PC-3 (cell line): ENCODE results near the gene DOCK10. TPM values are rescaled to one million over a fixed set of nuclear protein-coding genes. Genes with fewer than 3 reads are reported as not detected.
A peak's percentile ranks its signal among the peaks of the same experiment; 100 is the strongest.

ENCODE experiments used
- ATAC-seq: fragments of 200-7000 bp; cut with Tn5 transposase; 2 replicates; pipeline ENCODE4 v1.9.1; 2020; ENCODE audit warnings: mild to moderate bottlenecking, moderate library complexity
- BruUV-seq: library from RNA; stranded (reverse); fragments of 400-500 nt; replicated peaks from 2 replicates; lab custom pipeline; 2021; lab: Mats Ljungman, UMichigan
- CTCF ChIA-PET: fragments of 300-600 bp; sonication (Branson Sonifier 250); formaldehyde crosslinking; loops from one replicate; lab custom pipeline; 2022; ENCODE audit warnings: antibody characterized with exemption; lab: Charles Lee
- POLR2A ChIA-PET: fragments of 300-600 bp; sonication (Branson Sonifier 250); formaldehyde crosslinking; loops from one replicate; lab custom pipeline; 2022; ENCODE audit warnings: antibody characterized with exemption; ENCODE audit not compliant: unreplicated experiment; lab: Charles Lee
- DNase-seq: peaks from one replicate; pipeline ENCODE4 v3.0.0-alpha.2; 2015
- H2AFZ ChIP-seq: fragments of 300-600 bp; sonication (generic); 2 replicates; pipeline ENCODE4 v1.6.0; 2016; ENCODE audit warnings: antibody characterized with exemption, low read length
- H3F3A ChIP-seq: fragments of 300-600 bp; sonication (generic); one replicate; pipeline ENCODE4 v1.6.0; 2017; ENCODE audit warnings: antibody characterized with exemption, low read length, control low read depth, mild to moderate bottlenecking; ENCODE audit not compliant: unreplicated experiment
- H3K27ac ChIP-seq: fragments of 300-600 bp; sonication (generic); 2 replicates; pipeline ENCODE4 v1.5.1; 2016; ENCODE audit warnings: mild to moderate bottlenecking, low read length
- H3K27me3 ChIP-seq: fragments of 300-600 bp; sonication (generic); 2 replicates; pipeline ENCODE4 v1.6.1; 2016; ENCODE audit warnings: low read length, mixed read lengths
- H3K36me3 ChIP-seq: fragments of 300-600 bp; sonication (generic); 2 replicates; pipeline ENCODE4 v1.6.1; 2016; ENCODE audit warnings: low read depth, mixed run types, low read length, mixed read lengths
- H3K4me1 ChIP-seq: fragments of 300-600 bp; sonication (generic); 2 replicates; pipeline ENCODE4 v1.5.1; 2016; ENCODE audit warnings: low read length; ENCODE audit not compliant: insufficient read depth
- H3K4me2 ChIP-seq: fragments of 300-600 bp; sonication (generic); 2 replicates; pipeline ENCODE4 v1.6.0; 2016; ENCODE audit warnings: low read length
- H3K4me3 ChIP-seq: fragments of 300-600 bp; sonication (generic); 2 replicates; pipeline ENCODE4 v1.5.1; 2016; ENCODE audit warnings: mild to moderate bottlenecking, low read length, mixed read lengths
- H3K79me2 ChIP-seq: fragments of 300-600 bp; sonication (generic); 2 replicates; pipeline ENCODE4 v1.6.1; 2017; ENCODE audit warnings: low read length, mixed read lengths
- H3K9ac ChIP-seq: fragments of 300-600 bp; sonication (generic); 2 replicates; pipeline ENCODE4 v1.6.0; 2016; ENCODE audit warnings: mild to moderate bottlenecking, low read length
- H3K9me2 ChIP-seq: fragments of 300-600 bp; sonication (generic); replicated peaks from 2 replicates; pipeline ENCODE4 v1.6.1; 2016; ENCODE audit warnings: mixed run types, low read length, mixed read lengths
- H3K9me3 ChIP-seq: fragments of 300-600 bp; sonication (generic); 2 replicates; pipeline ENCODE4 v1.6.1; 2016; ENCODE audit warnings: low read length, mixed read lengths
- H4K20me1 ChIP-seq: fragments of 300-600 bp; sonication (generic); 2 replicates; pipeline ENCODE4 v1.6.1; 2016; ENCODE audit warnings: low read length, mixed read lengths
- CTCF ChIP-seq: fragments of 300-600 bp; sonication (generic); conservative IDR thresholded peaks from 2 replicates; pipeline ENCODE4 v1.5.1; 2017; ENCODE audit warnings: antibody characterized with exemption, low read depth, mild to moderate bottlenecking, low read length
- EZH2 ChIP-seq: fragments of 300-600 bp; sonication (generic); IDR thresholded peaks from one replicate; pipeline ENCODE4 v1.6.1; 2017; ENCODE audit warnings: antibody characterized with exemption, mild to moderate bottlenecking, low read length; ENCODE audit not compliant: unreplicated experiment
- EZH2phosphoT487 ChIP-seq: fragments of 300-600 bp; sonication (generic); IDR thresholded peaks from 2 replicates; pipeline ENCODE4 v1.6.1; 2018; ENCODE audit warnings: mild to moderate bottlenecking, antibody characterized with exemption, low read length, borderline replicate concordance
- intact Hi-C: fragments of 100-400 bp; cut with micrococcal nuclease; formaldehyde crosslinking; loops from 2 replicates; pipeline ENCODE4 v1.9.0; 2023
- total RNA-seq: library from RNA; depleted of rRNA; stranded (reverse); fragments of >200 nt; gene quantifications from 2 replicates; pipeline ENCODE4 v1.2.3, GENCODE V29; 2014

DOCK10 gene
- total RNA-seq, 1 experiment from 2014 or later, result 23.1 TPM

GRCh38 chr2:224927011-224927410, 115.3 kb downstream of the DOCK10 start:
- ChIA-PET CTCF (interaction anchor here (0.6 kb wide), 1 partner anchor 74 kb away, joined by 9 read pairs; no protein-coding TSS in a partner anchor), POLR2A (interaction anchor here (0.9 kb wide), 1 partner anchor 72 kb away, joined by 8 read pairs; no protein-coding TSS in a partner anchor)
- H3F3A ChIP-seq, result no peaks in the 10 kb centered on the region
- H4K20me1 ChIP-seq, result no peaks in the 10 kb centered on the region
- no peak overlapping the region for H2AFZ ChIP-seq
- no peaks in the 10 kb centered on the region for H3K9me3 ChIP-seq
- no TSS peak for BruUV-seq
- H3K27me3 ChIP-seq, result no peaks in the 10 kb centered on the region
- intact Hi-C loops, result loop anchor here (1.0 to 5.0 kb wide), 3 partner anchors 22 to 173 kb away; no protein-coding TSS in a partner anchor
- no peaks in the 10 kb centered on the region for H3K9me2 ChIP-seq
- no peaks in the 10 kb centered on the region for H3K79me2 ChIP-seq
- H3K9ac ChIP-seq, result peak overlapping the region; percentile 49
- no peak overlapping the region for H3K4me3 ChIP-seq
- peaks cover 31% of the 10 kb centered on the region for H3K4me1 ChIP-seq
- no peak for ATAC-seq
- no peak for DNase-seq
- TF ChIP-seq EZH2phosphoT487, result no peak
- TF ChIP-seq CTCF, result no peak
- TF ChIP-seq EZH2, result no peak
- H3K36me3 ChIP-seq, result no peaks in the 10 kb centered on the region
- H3K27ac ChIP-seq, result peak overlapping the region; percentile 72
- 0 out of 2 replicates have a peak overlapping the region, but pooled peaks have one; percentile 9 for H3K4me2 ChIP-seq

- Histone ChIP-seq H3K27me3 (no peaks in the 10 kb centered on the region), H3K9ac (peak overlapping the region; percentile 4; the same call in 1 of the 2 replicates), H3K9me3 (no peaks in the 10 kb centered on the region), H3F3A (no peaks in the 10 kb centered on the region), H3K4me3 (no peak overlapping the region), H3K4me2 (no peak overlapping the region), H2AFZ (no peak overlapping the region), H3K36me3 (no peaks in the 10 kb centered on the region), H3K27ac (peak overlapping the region; percentile 72), H3K79me2 (no peaks in the 10 kb centered on the region), H4K20me1 (no peaks in the 10 kb centered on the region), H3K4me1 (peaks cover 31% of the 10 kb centered on the region), H3K9me2 (no peaks in the 10 kb centered on the region)
- intact Hi-C loops, result loop anchor here (2.0 to 5.0 kb wide), 2 partner anchors 23 to 108 kb away; no protein-coding TSS in a partner anchor
- CTCF ChIA-PET, result no interaction called here
- POLR2A ChIA-PET, result no interaction called here
- DNase-seq (no peak), ATAC-seq (no peak)
- BruUV-seq, result no TSS peak
- TF ChIP-seq EZH2, result no peak
- no peak for TF ChIP-seq EZH2phosphoT487
- TF ChIP-seq CTCF, result no peak
Observed at GRCh38 chr2:224925810-224926100, 116.5 kb downstream of the DOCK10 start.

- Histone ChIP-seq H3K4me2 (no peak overlapping the region), H3K36me3 (no peaks in the 10 kb centered on the region), H3K9me3 (no peaks in the 10 kb centered on the region), H3K9me2 (no peaks in the 10 kb centered on the region), H3F3A (no peaks in the 10 kb centered on the region), H2AFZ (no peak overlapping the region), H3K79me2 (no peaks in the 10 kb centered on the region), H3K4me1 (peaks cover 31% of the 10 kb centered on the region), H3K27ac (peak overlapping the region; percentile 72), H4K20me1 (no peaks in the 10 kb centered on the region), H3K9ac (no peak overlapping the region), H3K4me3 (no peak overlapping the region), H3K27me3 (no peaks in the 10 kb centered on the region)
- BruUV-seq, result no TSS peak
- DNase-seq, result no peak
- CTCF ChIA-PET, result no interaction called here
- intact Hi-C loops, result loop anchor here (5.0 kb wide), 1 partner anchor 108 kb away; no protein-coding TSS in a partner anchor
- no peak for ATAC-seq
- POLR2A ChIA-PET, result no interaction called here
- TF ChIP-seq EZH2phosphoT487 (no peak), CTCF (no peak), EZH2 (no peak)
Observed at GRCh38 chr2:224925061-224925809, 117.0 kb downstream of the DOCK10 start.
